HepG2 (cell line): ENCODE measurements around the gene PPP2R2D. TPM values are rescaled to one million over a fixed set of nuclear protein-coding genes. Genes with fewer than 3 reads are reported as not detected.
A peak's percentile ranks its signal among the peaks of the same experiment; 100 is the strongest.

Source experiments
- FOXJ3 ChIP-seq: sonication (generic); formaldehyde crosslinking; IDR thresholded peaks from 2 replicates; pipeline ENCODE4 v1.4.0; 2020; ENCODE audit warnings: missing genetic modification reagents, mild to moderate bottlenecking, borderline replicate concordance
- LCORL ChIP-seq, 2 experiments: fragments of 450-650 bp in 1 of 2; sonication (generic) in 1 of 2; formaldehyde crosslinking in 1 of 2; IDR thresholded peaks; 2 replicates each; pipeline versions ENCODE4 v1.5.0 to v1.6.1; 2017 to 2020; ENCODE audit warnings: antibody characterized with exemption in 1 of 2, missing genetic modification reagents in 1 of 2
- MTA3 ChIP-seq: sonication (generic); formaldehyde crosslinking; IDR thresholded peaks from 2 replicates; pipeline ENCODE4 v1.4.0; 2020; ENCODE audit warnings: missing genetic modification reagents
- REPIN1 ChIP-seq: sonication (generic); formaldehyde crosslinking; IDR thresholded peaks from 2 replicates; pipeline ENCODE4 v1.8.0; 2022; ENCODE audit warnings: missing genetic modification reagents, low read depth, mild to moderate bottlenecking, borderline replicate concordance
- SALL1 ChIP-seq: sonication (generic); formaldehyde crosslinking; IDR thresholded peaks from 2 replicates; pipeline ENCODE4 v1.8.0; 2022; ENCODE audit warnings: mild to moderate bottlenecking, missing genetic modification reagents
- SIX4 ChIP-seq: sonication (generic); formaldehyde crosslinking; IDR thresholded peaks from 2 replicates; pipeline ENCODE4 v1.4.0; 2020; ENCODE audit warnings: missing genetic modification reagents
- ZNF230 ChIP-seq: sonication (generic); formaldehyde crosslinking; IDR thresholded peaks from 2 replicates; pipeline ENCODE4 v1.4.0; 2020; ENCODE audit warnings: mild to moderate bottlenecking, missing genetic modification reagents
- ZNF431 ChIP-seq: sonication (generic); formaldehyde crosslinking; IDR thresholded peaks from 2 replicates; pipeline ENCODE4 v1.9.0; 2022; ENCODE audit warnings: missing genetic modification reagents, low read depth, mild to moderate bottlenecking, borderline replicate concordance
- ZNF556 ChIP-seq: sonication (generic); formaldehyde crosslinking; IDR thresholded peaks from 2 replicates; pipeline ENCODE4 v1.4.0; 2020; ENCODE audit warnings: mild to moderate bottlenecking, missing genetic modification reagents, borderline replicate concordance
- ZNF768 ChIP-seq: sonication (generic); formaldehyde crosslinking; IDR thresholded peaks from 2 replicates; pipeline ENCODE4 v1.4.0; 2020; ENCODE audit warnings: missing genetic modification reagents
- ZNF788 ChIP-seq: sonication (generic); formaldehyde crosslinking; IDR thresholded peaks from 2 replicates; pipeline ENCODE4 v1.5.0; 2020; ENCODE audit warnings: mild to moderate bottlenecking, missing genetic modification reagents, borderline replicate concordance
- ZNF790 ChIP-seq: sonication (generic); formaldehyde crosslinking; IDR thresholded peaks from 2 replicates; pipeline ENCODE4 v1.8.0; 2022; ENCODE audit warnings: missing genetic modification reagents, mild to moderate bottlenecking, borderline replicate concordance
- polyA plus RNA-seq, 8 experiments: library from polyadenylated mRNA; depleted of rRNA in 3 of 8; stranded (reverse) in 7 of 8; unstranded in 1 of 8; fragments of >200 nt; fragmentation: Illumina TruSeq in 4 of 8; extraction: Trizol in 4 of 8; gene quantifications; 2 replicates each; pipeline versions ENCODE4 v1.2.1 to v1.2.3, GENCODE V29; 2011 to 2016; ENCODE audit warnings: low read depth in 4 of 8, missing spikeins in 1 of 8, mixed read lengths in 1 of 8; ENCODE audit not compliant: insufficient read depth in 1 of 8
- total RNA-seq, 5 experiments: library from RNA; depleted of rRNA; stranded (reverse); fragments of >200 nt; fragmentation: Illumina TruSeq; extraction: Trizol; gene quantifications; 2 replicates each; pipeline ENCODE4 v1.2.3, GENCODE V29; 2016; ENCODE audit warnings: low read depth in 1 of 5
- TF ChIP-seq, protein P1 (sequence below): sonication (generic); formaldehyde crosslinking; IDR thresholded peaks from 2 replicates; pipeline ENCODE4 v1.4.0; 2020; ENCODE audit warnings: missing genetic modification reagents, borderline replicate concordance
- TF ChIP-seq, protein P2 (sequence below), 2 experiments: sonication (generic) in 1 of 2; formaldehyde crosslinking in 1 of 2; IDR thresholded peaks; 2 replicates each; pipeline versions ENCODE4 v1.6.1 to v1.9.0; 2014 to 2022; ENCODE audit warnings: antibody characterized with exemption in 1 of 2, borderline replicate concordance in 1 of 2, inconsistent platforms in 1 of 2, low read depth in 1 of 2, missing genetic modification reagents in 1 of 2

The PPP2R2D gene
- total and polyA plus RNA-seq, 2 of the 13 experiments (the other 11 are each of a cell fraction or from before 2014, with no cell fraction given), result 32.7 to 33.2 TPM

DNA sequence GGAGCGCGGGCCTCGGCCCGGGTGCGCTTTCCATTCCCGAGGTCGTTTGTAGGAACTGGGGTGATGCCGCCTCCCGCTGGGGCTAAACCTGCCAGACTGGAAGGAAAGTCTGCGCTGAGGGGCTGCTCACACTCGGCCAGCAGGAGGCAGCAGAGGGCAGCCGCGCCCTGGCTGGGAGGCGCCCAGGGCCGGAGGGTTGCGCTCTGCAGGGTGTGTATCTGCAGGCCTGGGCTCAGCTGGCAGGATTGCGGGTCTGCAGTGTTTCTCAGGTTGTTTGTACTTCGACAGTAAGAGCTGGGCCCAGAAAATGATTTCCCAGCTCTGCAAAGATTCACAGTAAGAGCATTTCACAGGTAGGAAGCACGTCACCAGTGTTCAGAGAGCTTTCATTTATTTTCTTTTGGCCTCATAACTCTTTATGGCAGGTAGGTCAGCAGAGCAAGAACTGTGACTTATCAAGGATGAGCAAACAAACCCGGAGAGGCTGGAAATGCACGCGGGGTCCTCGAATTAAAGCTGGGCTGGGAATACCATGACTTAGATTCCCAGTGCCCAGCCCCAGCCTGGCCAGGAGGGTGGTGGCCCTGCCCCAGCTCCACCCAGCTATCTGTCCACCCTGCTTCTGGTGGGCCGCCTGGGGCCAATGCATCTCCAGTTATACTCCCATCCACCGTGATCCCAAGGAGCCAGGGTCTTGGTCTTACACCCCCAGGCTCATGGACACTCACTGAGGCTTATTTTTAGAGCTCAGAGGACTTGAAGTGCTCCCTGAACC is 15.2 kb upstream of the PPP2R2D start (continued):
- TF ChIP-seq FOXJ3 (CRISPR knock-in tag) (no peak), ZNF230 (CRISPR knock-in tag) (0 out of 2 replicates have a peak, but pooled peaks have one; percentile 40), SALL1 (CRISPR knock-in tag) (no peak; the same call in 1 of the 2 replicates), ZNF556 (CRISPR knock-in tag) (no peak), MTA3 (no peak), ZNF790 (CRISPR knock-in tag) (no peak), ZNF431 (CRISPR knock-in tag) (no peak), SIX4 (CRISPR knock-in tag) (no peak), REPIN1 (CRISPR knock-in tag) (0 out of 2 replicates have a peak, but pooled peaks have one; percentile 44), ZNF788 (CRISPR knock-in tag) (peak; percentile 52; the same call in 1 of the 2 replicates), ZNF768 (CRISPR knock-in tag) (peak; percentile 57; the same call in 1 of the 2 replicates), LCORL (IDR thresholded peaks at IDR 0.05) (no peak), LCORL (CRISPR knock-in tag; IDR thresholded peaks at IDR 0.05) (no peak)
- TF ChIP-seq, protein P1, sequence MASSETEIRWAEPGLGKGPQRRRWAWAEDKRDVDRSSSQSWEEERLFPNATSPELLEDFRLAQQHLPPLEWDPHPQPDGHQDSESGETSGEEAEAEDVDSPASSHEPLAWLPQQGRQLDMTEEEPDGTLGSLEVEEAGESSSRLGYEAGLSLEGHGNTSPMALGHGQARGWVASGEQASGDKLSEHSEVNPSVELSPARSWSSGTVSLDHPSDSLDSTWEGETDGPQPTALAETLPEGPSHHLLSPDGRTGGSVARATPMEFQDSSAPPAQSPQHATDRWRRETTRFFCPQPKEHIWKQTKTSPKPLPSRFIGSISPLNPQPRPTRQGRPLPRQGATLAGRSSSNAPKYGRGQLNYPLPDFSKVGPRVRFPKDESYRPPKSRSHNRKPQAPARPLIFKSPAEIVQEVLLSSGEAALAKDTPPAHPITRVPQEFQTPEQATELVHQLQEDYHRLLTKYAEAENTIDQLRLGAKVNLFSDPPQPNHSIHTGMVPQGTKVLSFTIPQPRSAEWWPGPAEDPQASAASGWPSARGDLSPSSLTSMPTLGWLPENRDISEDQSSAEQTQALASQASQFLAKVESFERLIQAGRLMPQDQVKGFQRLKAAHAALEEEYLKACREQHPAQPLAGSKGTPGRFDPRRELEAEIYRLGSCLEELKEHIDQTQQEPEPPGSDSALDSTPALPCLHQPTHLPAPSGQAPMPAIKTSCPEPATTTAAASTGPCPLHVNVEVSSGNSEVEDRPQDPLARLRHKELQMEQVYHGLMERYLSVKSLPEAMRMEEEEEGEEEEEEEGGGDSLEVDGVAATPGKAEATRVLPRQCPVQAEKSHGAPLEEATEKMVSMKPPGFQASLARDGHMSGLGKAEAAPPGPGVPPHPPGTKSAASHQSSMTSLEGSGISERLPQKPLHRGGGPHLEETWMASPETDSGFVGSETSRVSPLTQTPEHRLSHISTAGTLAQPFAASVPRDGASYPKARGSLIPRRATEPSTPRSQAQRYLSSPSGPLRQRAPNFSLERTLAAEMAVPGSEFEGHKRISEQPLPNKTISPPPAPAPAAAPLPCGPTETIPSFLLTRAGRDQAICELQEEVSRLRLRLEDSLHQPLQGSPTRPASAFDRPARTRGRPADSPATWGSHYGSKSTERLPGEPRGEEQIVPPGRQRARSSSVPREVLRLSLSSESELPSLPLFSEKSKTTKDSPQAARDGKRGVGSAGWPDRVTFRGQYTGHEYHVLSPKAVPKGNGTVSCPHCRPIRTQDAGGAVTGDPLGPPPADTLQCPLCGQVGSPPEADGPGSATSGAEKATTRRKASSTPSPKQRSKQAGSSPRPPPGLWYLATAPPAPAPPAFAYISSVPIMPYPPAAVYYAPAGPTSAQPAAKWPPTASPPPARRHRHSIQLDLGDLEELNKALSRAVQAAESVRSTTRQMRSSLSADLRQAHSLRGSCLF (CRISPR knock-in tag), result no peak
- TF ChIP-seq, protein P2, sequence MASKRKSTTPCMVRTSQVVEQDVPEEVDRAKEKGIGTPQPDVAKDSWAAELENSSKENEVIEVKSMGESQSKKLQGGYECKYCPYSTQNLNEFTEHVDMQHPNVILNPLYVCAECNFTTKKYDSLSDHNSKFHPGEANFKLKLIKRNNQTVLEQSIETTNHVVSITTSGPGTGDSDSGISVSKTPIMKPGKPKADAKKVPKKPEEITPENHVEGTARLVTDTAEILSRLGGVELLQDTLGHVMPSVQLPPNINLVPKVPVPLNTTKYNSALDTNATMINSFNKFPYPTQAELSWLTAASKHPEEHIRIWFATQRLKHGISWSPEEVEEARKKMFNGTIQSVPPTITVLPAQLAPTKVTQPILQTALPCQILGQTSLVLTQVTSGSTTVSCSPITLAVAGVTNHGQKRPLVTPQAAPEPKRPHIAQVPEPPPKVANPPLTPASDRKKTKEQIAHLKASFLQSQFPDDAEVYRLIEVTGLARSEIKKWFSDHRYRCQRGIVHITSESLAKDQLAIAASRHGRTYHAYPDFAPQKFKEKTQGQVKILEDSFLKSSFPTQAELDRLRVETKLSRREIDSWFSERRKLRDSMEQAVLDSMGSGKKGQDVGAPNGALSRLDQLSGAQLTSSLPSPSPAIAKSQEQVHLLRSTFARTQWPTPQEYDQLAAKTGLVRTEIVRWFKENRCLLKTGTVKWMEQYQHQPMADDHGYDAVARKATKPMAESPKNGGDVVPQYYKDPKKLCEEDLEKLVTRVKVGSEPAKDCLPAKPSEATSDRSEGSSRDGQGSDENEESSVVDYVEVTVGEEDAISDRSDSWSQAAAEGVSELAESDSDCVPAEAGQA (IDR thresholded peaks at IDR 0.05; ENCODE audit: low read depth), result no peak
- TF ChIP-seq, protein P2 (CRISPR knock-in tag; IDR thresholded peaks at IDR 0.05; ENCODE audit: borderline replicate concordance), result no peak
